GM18519 (cell line): ENCODE data around the gene PCDH1.
"Not testable (repeated sequence)": the region's sequence is repeated elsewhere in the genome, so short reads cannot be mapped to it uniquely, and the experiment has no call there.

Source experiments
- ATAC-seq: cut with Tn5 transposase; IDR thresholded peaks from one replicate; pipeline ENCODE4 v1.9.1; 2021; ENCODE audit warnings: mild to moderate bottlenecking, moderate library complexity; ENCODE audit not compliant: unreplicated experiment, low FRiP score

PCDH1 gene

GRCh38 chr5:141902015-141902814, 24.0 kb upstream of the PCDH1 start:
- no peak for ATAC-seq

- ATAC-seq: no peak
These were observed 20.3 kb upstream of the PCDH1 start for GRCh38 chr5:141898448-141899049.

GRCh38 chr5:141897425-141897824, 19.2 kb upstream of the PCDH1 start:
- ATAC-seq: no peak

GRCh38 chr5:141890429-141890828, 12.2 kb upstream of the PCDH1 start:
- not testable (repeated sequence) for ATAC-seq

- no peak for ATAC-seq
These were observed 11.2 kb upstream of the PCDH1 start for GRCh38 chr5:141889282-141889871.

GRCh38 chr5:141883892-141884318, 5.7 kb upstream of the PCDH1 start:
- no peak for ATAC-seq

- ATAC-seq: no peak
These were observed 5.1 kb upstream of the PCDH1 start for GRCh38 chr5:141883184-141883891.

GRCh38 chr5:141882594-141883183, 4.5 kb upstream of the PCDH1 start:
- no peak for ATAC-seq

- ATAC-seq: no peak
These were observed 3.7 kb upstream of the PCDH1 start for GRCh38 chr5:141881886-141882285.

- no peak for ATAC-seq
These were observed 3.0 kb upstream of the PCDH1 start for GRCh38 chr5:141880961-141881801.

- no peak for ATAC-seq
These were observed 1.9 kb upstream of the PCDH1 start for GRCh38 chr5:141879941-141880738.

- no peak for ATAC-seq
These were observed 1.2 kb upstream of the PCDH1 start for GRCh38 chr5:141879426-141879759.

GRCh38 chr5:141878711-141879425, 658 bp upstream of the PCDH1 start:
- ATAC-seq: peak; percentile 89

- no peak for ATAC-seq
These were observed 639 bp downstream of the PCDH1 start for GRCh38 chr5:141877356-141878185.

GRCh38 chr5:141876628-141877355, 1.4 kb downstream of the PCDH1 start:
- no peak for ATAC-seq

GRCh38 chr5:141875795-141876627, 2.2 kb downstream of the PCDH1 start:
- ATAC-seq: no peak
